Activated CD8-positive, alpha-beta memory T cell treated with anti-CD3 and anti-CD28 coated beads, Interleukin-2, amount 50 U/mL, for 24 hours (primary cell): ENCODE data around the gene CLCN6.

Experiments
- DNase-seq: peaks from one replicate; pipeline ENCODE4 v3.0.0-alpha.2; 2020; ENCODE audit errors: extremely low read depth

The CLCN6 gene

DNA sequence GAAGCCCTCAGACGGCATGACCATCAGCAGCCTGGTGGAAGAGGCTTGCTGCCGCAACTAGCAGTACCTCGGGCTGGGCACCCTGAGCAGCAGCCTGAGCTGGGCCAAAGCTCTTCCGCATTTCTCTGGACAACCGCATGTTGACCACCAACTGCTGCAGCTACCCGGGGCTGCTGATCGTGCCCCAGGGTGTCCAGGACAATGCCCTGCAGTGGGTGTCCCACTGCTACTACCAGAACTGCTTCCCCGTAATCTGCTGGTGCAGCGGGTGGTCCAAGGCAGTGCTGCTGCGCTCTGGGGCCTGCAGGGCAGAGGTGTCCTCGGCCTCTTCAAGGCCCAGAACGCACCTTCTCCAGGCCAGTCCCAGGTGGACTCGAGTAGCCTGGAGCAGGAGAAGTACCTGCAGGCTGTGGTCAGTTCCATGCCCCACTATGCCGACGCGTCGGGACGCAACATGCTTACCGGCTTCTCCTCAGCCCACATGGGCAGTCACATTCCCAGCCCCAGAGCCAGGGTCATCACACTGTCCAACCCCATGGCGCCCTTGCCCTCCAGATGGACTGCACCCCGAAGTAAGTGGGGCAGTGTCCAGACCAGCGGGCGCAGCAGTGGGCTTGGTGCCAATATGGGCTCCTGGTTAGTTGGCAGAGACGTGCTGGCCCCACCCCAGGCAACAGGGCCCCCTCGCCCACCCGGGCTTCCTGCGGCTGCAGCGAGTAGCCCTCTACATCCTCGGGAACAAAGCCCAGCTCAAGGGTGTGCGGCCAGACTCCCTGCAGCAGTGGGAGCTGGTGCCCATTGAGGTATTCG is 72.3 kb downstream of the CLCN6 start:
- DNase-seq, result no peak

DNA sequence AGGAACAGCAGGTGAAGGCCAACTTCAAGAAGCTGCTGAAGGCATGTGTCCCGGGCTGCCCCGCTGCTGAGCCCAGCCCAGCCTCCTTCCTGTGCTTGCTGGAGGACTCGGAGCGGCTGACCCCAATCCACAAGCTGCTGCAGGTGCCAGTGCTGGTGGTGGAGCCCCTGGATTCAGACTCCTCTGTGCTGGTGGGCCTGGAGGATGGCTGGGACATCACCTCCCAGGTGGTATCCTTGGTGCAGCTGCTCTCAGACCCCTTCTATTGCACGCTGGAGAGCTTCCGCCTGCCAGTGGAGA is 72.8 kb downstream of the CLCN6 start:
- DNase-seq, result no peak

DNA sequence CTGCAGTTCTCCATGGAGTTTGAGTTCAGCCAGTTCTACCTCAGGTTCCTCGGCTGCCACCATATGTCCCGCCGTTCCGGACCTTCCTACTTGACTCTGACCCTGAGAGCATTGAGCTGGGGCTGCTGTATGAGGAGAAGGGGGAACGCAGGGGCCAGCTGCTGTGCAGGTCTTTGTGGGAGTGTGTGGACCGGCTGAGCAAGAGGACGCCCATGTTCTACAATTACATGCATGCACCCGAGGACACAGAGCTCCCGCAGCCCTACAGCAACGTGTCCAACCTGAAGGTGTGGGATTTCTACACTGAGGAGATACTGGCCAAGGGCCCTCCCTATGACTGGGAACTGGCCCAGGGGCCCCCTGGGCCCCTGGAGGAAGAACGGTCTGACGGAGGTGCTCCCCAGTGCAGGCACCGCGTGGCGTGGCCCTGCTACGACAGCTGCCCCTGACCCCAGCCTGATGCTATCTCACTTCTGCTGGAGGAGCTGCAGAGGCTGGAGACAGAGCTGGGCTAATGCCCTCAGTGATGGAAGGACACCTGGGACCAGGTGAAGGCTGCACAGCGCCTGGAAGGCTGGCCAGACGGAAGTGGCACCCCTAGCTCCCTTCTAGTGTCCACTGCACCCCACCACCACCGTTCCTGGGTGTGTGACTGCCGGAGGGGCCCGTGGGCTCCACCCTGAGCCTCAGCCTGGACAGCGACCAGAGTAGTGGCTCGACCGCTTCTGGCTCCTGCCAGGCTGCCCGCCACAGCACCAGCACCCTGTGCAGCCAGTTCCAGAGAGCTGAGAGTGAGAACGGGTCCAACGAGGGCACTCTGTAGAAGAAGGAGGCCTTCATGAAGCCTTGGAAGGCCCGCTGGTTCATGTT is 73.6 kb downstream of the CLCN6 start:
- DNase-seq, result no peak

DNA sequence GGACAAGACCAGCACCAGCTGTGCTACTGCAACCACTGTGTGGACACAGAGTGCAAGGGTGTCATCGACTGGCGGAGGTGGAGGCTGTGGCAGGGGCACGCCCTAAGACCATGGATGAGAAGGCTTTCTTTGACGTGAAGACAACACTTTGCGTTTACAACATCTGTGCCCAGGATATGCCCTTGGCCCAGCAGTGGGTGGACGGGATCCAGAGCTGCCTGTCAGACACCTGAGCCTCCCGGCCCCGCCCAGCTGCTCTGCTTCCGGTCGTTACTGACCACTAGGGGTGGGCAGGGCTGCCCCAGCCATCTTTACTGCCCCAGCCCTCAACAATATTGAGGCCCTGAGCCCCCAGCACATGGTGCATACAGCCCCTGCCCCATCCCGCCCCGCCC is 74.2 kb downstream of the CLCN6 start:
- DNase-seq, result no peak

GRCh38 chr1:11880911-11881748 is 75.1 kb downstream of the CLCN6 start:
- no peak for DNase-seq

- no peak for DNase-seq
These were observed 75.9 kb downstream of the CLCN6 start for GRCh38 chr1:11881749-11882441.

- DNase-seq, result no peak
These were observed 77.0 kb downstream of the CLCN6 start for GRCh38 chr1:11882814-11883538.

GRCh38 chr1:11885916-11886315 is 79.9 kb downstream of the CLCN6 start:
- no peak for DNase-seq

DNA sequence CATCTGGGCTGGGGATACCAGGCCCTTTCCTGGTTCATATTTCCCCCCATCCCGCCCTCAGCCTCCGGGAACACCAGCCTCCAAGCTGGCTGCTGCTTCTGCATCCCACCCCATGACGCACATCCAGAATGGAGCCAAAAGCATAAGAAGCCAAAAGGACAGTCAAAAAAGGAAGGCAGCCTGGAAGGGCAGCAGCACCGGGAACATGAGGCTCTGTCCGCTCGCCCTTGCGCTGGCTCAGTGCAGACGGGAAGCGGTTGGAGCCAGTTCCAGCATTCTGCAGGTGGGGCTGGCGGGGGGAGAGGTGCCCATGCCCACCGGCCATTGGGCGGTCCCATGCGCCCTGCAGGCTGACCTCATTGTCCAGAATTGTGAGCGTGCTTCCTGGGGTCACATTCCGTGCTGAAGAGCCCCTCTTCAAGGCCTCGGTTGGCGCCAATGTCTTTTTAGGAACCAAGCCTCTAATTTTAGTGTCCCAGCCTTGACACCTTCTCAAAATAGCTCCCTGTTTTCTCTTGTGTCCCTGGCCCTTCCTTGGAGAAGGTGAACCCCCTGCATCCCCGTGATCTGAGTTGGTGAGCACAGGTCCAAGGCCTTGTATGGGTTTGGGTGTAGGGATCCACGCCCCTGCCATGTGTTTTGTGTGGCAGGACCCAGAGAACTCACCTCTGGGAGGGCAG is 81.1 kb downstream of the CLCN6 start:
- DNase-seq, result no peak

GRCh38 chr1:11887666-11888007 is 81.6 kb downstream of the CLCN6 start:
- no peak for DNase-seq

DNA sequence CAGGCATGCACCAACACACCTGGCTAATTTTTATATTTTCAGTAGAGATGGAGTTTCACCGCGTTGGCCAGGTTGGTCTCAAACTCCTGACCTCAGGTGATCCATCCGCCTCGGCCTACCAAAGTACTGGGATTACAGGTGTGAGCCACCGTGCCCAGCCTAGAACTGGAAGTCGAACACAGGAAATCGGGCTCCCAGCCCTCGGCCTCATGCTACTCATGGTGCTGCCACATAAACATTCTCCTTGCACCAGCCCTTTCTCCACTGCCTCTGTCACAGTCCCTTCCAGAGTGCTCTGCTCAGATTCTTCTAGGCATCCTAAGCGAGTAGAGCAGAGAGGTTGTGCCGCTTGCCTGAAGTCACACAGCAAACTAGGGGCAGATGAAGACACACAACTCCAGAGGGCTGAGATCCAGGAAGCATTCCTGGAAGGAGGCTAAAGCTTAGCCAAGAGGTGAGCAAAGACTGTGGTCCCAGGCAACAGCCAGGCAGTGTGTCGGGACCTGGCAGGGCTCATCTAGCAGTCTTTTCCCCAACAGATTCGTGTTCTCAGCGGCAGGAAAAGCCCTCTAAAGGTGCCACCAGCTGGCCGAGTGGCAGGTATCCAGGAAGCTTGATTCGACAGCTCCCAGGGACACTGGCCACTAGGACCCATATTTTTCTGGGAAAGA is 82.3 kb downstream of the CLCN6 start:
- DNase-seq, result no peak

- DNase-seq, result no peak
These were observed 82.9 kb downstream of the CLCN6 start for GRCh38 chr1:11888877-11889208.

DNA sequence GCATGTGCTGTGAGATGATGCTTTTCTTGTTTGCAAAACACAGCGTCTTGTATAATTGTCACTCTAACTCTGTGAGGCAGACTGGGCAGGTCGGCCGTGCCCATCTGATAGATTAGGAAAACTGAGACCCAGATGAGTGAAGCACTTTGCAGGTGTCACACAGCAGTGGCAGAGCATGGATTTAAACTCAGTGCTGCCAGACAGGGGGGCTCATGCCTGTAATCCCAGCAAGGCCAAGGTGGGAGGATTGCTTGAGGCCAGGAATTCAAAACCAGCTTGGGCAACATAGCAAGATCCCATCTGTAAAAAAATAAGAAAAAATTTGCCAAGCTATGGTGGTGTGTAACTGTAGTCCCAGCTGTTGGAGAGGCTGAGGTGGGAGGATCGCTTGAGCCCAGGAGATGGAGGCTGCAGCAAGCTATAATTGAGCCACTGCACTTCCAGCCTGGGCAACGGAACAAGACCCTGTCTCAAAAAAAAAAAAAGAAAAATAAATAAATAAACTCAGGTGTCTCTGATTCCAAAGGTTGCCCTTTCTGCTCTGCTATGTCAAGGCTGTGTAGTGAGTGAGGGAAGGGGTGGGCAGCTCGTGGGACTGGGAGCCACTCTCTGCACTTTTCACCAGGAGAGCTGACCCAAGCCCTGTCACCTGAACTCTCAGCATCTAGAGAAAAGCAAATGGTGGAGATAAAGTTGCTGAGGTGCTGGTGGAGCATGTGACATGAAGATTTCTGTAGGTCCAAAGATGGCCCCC is 85.6 kb downstream of the CLCN6 start:
- no peak for DNase-seq
